Testis (tissue), 3 donors: ENCODE results near the gene AASDHPPT. TPM values are rescaled to one million over a fixed set of nuclear protein-coding genes. Genes with fewer than 3 reads are reported as not detected.

Source experiments
- DNase-seq: peaks from one replicate; pipeline ENCODE4 v3.0.0-alpha.2; 2019
- H3K27ac ChIP-seq, 2 donors: fragments of 200-600 bp; sonication (generic); one replicate each; pipeline ENCODE4 v1.5.1; 2019
- H3K27me3 ChIP-seq: fragments of 200-600 bp; sonication (generic); one replicate; pipeline ENCODE4 v1.5.1; 2019
- H3K36me3 ChIP-seq: fragments of 200-600 bp; sonication (generic); one replicate; pipeline ENCODE4 v1.5.1; 2017; ENCODE audit warnings: low read depth; ENCODE audit errors: missing control alignments
- H3K4me1 ChIP-seq: fragments of 200-600 bp; sonication (generic); one replicate; pipeline ENCODE4 v1.5.1; 2019
- H3K4me3 ChIP-seq, 2 donors: fragments of 200-600 bp; sonication (generic); one replicate each; pipeline ENCODE4 v1.5.1; 2017 to 2019
- H3K9me3 ChIP-seq: fragments of 200-600 bp; sonication (generic); one replicate; pipeline ENCODE4 v1.5.1; 2017
- POLR2A ChIP-seq: fragments of 450-650 bp; IDR thresholded peaks from one replicate; pipeline ENCODE4 v1.6.1; 2017; ENCODE audit warnings: antibody characterized with exemption, mild to moderate bottlenecking, moderate library complexity
- WGBS, 2 donors: methylation state at CpG; one replicate each; pipeline ENCODE4 v1.1.5; 2018; 5-methylcytosine and 5-hydroxymethylcytosine counted together
- intact Hi-C: fragments of 100-400 bp; cut with DNase I; formaldehyde crosslinking; loops from one replicate; pipeline ENCODE4 v1.15.1; 2023; ENCODE audit warnings: low total_unique reads
- polyA plus RNA-seq: library from polyadenylated mRNA; stranded (reverse); fragments of 350-450 nt; fragmentation: Illumina TruSeq; extraction: RNeasy Lipid Tissue Mini Kit (QIAGEN cat#74804); gene quantifications from one replicate; pipeline ENCODE4 v1.2.3, GENCODE V29; 2014; ENCODE audit warnings: low read depth, low replicate concordance; ENCODE audit not compliant: insufficient read depth
- total RNA-seq, 2 donors: library from RNA; depleted of rRNA; stranded (reverse); fragments of >200 nt; gene quantifications; one replicate each; pipeline ENCODE4 v1.2.3, GENCODE V29; 2016
- TF ChIP-seq, protein P1 (sequence below), 3 experiments: fragments of 450-650 bp in 2 of 3; fragments of 200-600 bp in 1 of 3; sonication (generic) in 1 of 3; IDR thresholded peaks; one replicate each; pipeline ENCODE4 v1.5.1; 2016 to 2019; ENCODE audit warnings: antibody characterized with exemption in 3 of 3, mild to moderate bottlenecking in 2 of 3, moderate library complexity in 1 of 3

The AASDHPPT gene
- total and polyA plus RNA-seq, 3 donors from 2014 or later = 52.2 to 72.3 (median 56.7) TPM

DNA sequence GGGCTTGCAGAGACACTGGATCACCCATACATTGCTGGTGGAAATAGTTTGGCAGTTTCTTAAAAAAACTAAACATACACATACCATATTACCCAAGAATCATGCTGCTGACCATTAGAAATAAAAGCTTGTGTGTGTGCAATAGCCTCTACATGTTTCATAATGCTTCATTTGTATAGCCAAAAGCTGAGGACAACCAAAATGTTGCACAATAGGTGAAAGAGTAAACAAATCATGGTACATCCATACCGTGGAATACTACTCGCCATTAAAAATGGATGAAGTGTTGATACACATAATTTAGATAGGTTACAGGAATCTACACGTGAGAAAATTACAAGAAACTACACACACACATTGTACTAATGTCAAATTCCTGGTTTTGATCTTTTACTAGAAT is 6.9 kb upstream of the AASDHPPT start:
- no peak for DNase-seq
- intact Hi-C loops = no loop called here
- no peaks in the 10 kb centered on the region for H3K27me3 ChIP-seq
- no peaks in the 10 kb centered on the region for H3K36me3 ChIP-seq
- H3K9me3 ChIP-seq = no peaks in the 10 kb centered on the region
- no peak overlapping the region for H3K27ac ChIP-seq
- TF ChIP-seq, protein P1, sequence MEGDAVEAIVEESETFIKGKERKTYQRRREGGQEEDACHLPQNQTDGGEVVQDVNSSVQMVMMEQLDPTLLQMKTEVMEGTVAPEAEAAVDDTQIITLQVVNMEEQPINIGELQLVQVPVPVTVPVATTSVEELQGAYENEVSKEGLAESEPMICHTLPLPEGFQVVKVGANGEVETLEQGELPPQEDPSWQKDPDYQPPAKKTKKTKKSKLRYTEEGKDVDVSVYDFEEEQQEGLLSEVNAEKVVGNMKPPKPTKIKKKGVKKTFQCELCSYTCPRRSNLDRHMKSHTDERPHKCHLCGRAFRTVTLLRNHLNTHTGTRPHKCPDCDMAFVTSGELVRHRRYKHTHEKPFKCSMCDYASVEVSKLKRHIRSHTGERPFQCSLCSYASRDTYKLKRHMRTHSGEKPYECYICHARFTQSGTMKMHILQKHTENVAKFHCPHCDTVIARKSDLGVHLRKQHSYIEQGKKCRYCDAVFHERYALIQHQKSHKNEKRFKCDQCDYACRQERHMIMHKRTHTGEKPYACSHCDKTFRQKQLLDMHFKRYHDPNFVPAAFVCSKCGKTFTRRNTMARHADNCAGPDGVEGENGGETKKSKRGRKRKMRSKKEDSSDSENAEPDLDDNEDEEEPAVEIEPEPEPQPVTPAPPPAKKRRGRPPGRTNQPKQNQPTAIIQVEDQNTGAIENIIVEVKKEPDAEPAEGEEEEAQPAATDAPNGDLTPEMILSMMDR (IDR thresholded peaks at IDR 0.05) = no peak
- no peak for TF ChIP-seq POLR2A
- WGBS, 2 donors = 86 to 87% methylated on average over 3 of the region's 3 CpGs
- no peaks in the 10 kb centered on the region for H3K4me1 ChIP-seq
- H3K4me3 ChIP-seq = no peak overlapping the region

DNA sequence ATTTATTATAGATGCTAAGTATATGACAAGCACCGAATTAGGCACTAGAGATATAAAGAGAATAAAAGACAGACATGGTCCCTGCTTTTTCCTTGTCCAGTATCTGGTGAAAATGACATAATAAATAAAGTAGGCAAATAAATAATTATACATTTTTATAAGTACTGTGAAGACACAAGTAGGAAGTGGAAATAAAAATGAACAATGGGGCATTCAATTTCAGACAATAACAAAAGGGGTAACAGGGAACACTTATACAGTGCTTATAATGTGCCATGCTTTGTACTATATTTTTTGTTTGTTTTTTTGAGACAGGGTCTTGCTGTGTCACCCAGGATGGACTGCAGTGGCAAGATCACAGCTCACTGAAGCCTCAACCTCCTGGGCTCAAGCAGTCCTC is 4.7 kb upstream of the AASDHPPT start:
- no peak overlapping the region for H3K27ac ChIP-seq
- intact Hi-C loops = no loop called here
- 91 to 96% methylated on average over 1 of the region's 1 CpG for WGBS, 2 donors
- DNase-seq = no peak
- TF ChIP-seq, protein P1 (IDR thresholded peaks at IDR 0.05) = no peak
- no peak for TF ChIP-seq POLR2A
- no peaks in the 10 kb centered on the region for H3K36me3 ChIP-seq
- no peaks in the 10 kb centered on the region for H3K4me1 ChIP-seq
- no peak overlapping the region for H3K4me3 ChIP-seq
- H3K9me3 ChIP-seq = no peaks in the 10 kb centered on the region
- H3K27me3 ChIP-seq = no peaks in the 10 kb centered on the region

DNA sequence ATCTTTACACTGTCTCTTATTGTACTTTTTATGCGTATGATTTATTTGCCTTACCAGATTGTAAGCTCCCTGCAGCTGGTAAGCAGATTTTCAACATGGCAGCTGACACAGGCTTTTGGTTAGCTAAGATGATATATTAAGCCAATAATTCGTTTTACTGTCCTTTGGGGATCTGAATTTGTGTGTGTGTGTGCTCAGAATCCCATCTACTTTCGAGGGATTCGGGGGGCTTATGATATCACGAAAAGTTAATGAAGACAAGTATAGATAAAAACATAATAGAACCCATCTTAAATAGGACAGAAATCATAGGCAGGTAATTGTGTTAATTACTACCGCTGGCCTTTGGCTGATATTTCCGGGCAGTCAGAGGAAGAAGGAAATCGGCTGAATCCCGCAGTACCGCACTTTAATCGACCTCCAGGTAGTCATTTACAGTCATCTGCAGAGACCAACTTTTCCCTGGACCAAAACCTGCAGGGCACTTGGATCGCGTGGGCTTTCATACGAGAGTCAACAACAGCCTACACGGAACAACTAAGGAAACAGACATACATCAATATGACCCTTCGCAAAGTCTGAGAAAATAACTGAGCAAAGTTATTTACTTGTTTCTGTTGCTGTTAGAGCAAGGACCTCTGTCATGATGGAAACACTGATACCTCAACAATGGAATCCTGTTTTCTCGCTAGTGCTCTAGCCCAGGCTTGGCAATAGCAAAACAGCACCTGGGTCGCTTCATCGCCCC is 1.1 kb upstream of the AASDHPPT start:
- peaks cover 7% of the 10 kb centered on the region for H3K4me1 ChIP-seq
- peak overlapping the region; percentile 87 to 95 for H3K4me3 ChIP-seq
- TF ChIP-seq POLR2A = no peak
- TF ChIP-seq, protein P1 (IDR thresholded peaks at IDR 0.05) = no peak
- H3K36me3 ChIP-seq = no peaks in the 10 kb centered on the region
- DNase-seq = peak; percentile 25
- H3K9me3 ChIP-seq = no peaks in the 10 kb centered on the region
- intact Hi-C loops = no loop called here
- H3K27ac ChIP-seq = peak overlapping the region; percentile 93 to 98
- H3K27me3 ChIP-seq = no peaks in the 10 kb centered on the region
- 12 to 13% methylated on average over 19 of the region's 19 CpGs for WGBS, 2 donors

DNA sequence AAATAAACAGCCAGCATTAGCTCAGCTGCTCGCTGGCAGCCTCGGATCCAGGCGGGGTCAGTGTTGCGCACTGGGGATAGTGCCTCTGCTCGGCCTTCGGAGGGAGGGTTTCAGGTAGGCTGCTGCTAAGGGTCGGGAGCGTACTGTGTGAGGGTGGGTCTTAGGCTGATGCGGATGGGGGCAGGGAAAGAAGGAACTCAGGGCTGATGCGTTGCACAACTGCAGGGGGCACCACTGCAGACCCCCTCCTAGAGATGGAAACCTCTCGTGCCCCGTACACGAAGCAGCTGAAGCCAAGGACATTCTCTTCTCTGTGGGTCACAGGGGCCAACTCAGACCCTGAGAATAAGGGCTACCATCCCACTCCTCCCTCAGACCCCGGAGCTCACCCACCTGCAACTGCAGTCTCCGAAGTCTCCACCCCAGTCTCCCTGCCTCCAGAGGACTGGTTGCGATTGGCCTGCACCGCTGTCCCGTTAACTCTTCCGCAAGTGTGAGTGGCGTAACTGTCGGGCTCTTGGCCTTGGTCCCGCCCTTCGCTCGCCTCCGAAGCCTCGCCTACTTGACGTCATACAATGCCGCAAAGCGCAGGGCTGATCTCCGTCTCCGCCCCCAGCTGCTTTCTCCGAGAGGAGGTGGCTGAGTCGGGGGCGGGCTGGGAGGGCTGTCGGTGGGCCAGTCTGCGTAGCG is 398 bp upstream of the AASDHPPT start, which contains the start of gene KBTBD3:
Gene KBTBD3 (minus strand): TSS at position 429 of the 690 bp plus-strand sequence. CDS start 18,250 bp downstream, outside the sequence.
- Histone ChIP-seq H3K9me3 (no peaks in the 10 kb centered on the region), H3K4me3 (peak within 1 kb of the TSS; percentile 87 to 95), H3K27me3 (no peaks in the 10 kb centered on the region), H3K36me3 (no peaks in the 10 kb centered on the region), H3K27ac (peak within 1 kb of the TSS; percentile 93 to 98), H3K4me1 (peaks cover 7% of the 10 kb centered on the region)
- intact Hi-C loops = no loop called here
- TF ChIP-seq, protein P1 (IDR thresholded peaks at IDR 0.05) = peak; percentile 8 to 43 (median 17)
- peak; percentile 65 for TF ChIP-seq POLR2A
- WGBS, 2 donors = 0% methylated on average over 9 to 37 of the region's 37 CpGs
- DNase-seq = peak; percentile 99
